WTC11 (cell line): ENCODE data around the gene EWSR1.

Experiments
- CTCF ChIP-seq: fragments of 200-600 bp; IDR thresholded peaks from 2 replicates; pipeline ENCODE4 v1.8.0; 2022; ENCODE audit warnings: antibody characterized with exemption
- JUN ChIP-seq: sonication (generic); formaldehyde crosslinking; IDR thresholded peaks from 2 replicates; pipeline ENCODE4 v1.8.0; 2023; ENCODE audit warnings: mild to moderate bottlenecking, missing genetic modification reagents
- TF ChIP-seq, protein P1 (sequence below): sonication (generic); formaldehyde crosslinking; IDR thresholded peaks from 2 replicates; pipeline ENCODE4 v1.8.1; 2022; ENCODE audit warnings: mild to moderate bottlenecking, moderate library complexity, missing genetic modification reagents
- TF ChIP-seq, protein P2 (sequence below): sonication (generic); formaldehyde crosslinking; IDR thresholded peaks from 2 replicates; pipeline ENCODE4 v1.8.0; 2023; ENCODE audit warnings: mild to moderate bottlenecking, missing genetic modification reagents

DNA sequence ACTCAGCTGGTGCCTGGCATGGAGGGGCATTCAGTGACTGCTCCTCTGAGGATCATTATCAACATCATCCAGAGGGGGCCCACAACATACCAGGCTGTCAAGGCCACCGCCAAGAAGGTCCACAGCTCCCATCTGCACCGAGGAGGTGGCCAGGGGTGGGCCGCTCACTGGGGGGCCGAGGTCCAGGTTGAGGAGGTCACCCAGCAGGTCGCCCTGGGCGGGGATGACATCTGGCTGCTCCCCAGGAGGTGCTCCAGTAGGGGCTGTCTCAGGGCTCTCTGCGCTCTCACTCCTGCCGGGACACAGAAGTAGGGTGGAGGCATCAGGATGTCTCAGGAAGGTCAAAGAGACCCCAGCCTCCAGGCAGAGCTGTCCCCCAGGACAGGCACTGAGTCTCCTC is 72.5 kb downstream of the EWSR1 start:
- TF ChIP-seq, protein P1, sequence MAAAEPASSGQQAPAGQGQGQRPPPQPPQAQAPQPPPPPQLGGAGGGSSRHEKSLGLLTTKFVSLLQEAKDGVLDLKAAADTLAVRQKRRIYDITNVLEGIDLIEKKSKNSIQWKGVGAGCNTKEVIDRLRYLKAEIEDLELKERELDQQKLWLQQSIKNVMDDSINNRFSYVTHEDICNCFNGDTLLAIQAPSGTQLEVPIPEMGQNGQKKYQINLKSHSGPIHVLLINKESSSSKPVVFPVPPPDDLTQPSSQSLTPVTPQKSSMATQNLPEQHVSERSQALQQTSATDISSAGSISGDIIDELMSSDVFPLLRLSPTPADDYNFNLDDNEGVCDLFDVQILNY (CRISPR knock-in tag), result no peak
- TF ChIP-seq JUN, result no peak
- TF ChIP-seq CTCF, result no peak
- TF ChIP-seq, protein P2, sequence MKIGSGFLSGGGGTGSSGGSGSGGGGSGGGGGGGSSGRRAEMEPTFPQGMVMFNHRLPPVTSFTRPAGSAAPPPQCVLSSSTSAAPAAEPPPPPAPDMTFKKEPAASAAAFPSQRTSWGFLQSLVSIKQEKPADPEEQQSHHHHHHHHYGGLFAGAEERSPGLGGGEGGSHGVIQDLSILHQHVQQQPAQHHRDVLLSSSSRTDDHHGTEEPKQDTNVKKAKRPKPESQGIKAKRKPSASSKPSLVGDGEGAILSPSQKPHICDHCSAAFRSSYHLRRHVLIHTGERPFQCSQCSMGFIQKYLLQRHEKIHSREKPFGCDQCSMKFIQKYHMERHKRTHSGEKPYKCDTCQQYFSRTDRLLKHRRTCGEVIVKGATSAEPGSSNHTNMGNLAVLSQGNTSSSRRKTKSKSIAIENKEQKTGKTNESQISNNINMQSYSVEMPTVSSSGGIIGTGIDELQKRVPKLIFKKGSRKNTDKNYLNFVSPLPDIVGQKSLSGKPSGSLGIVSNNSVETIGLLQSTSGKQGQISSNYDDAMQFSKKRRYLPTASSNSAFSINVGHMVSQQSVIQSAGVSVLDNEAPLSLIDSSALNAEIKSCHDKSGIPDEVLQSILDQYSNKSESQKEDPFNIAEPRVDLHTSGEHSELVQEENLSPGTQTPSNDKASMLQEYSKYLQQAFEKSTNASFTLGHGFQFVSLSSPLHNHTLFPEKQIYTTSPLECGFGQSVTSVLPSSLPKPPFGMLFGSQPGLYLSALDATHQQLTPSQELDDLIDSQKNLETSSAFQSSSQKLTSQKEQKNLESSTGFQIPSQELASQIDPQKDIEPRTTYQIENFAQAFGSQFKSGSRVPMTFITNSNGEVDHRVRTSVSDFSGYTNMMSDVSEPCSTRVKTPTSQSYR (CRISPR knock-in tag), result no peak
